Thymus (tissue), 11 donors: Measurements from ENCODE around the gene KBTBD4. TPM values are rescaled to one million over a fixed set of nuclear protein-coding genes. Genes with fewer than 3 reads are reported as not detected.
"Not testable (repeated sequence)": the region's sequence is repeated elsewhere in the genome, so short reads cannot be mapped to it uniquely, and the experiment has no call there.

Source experiments
- DNase-seq, 9 donors: peaks; one replicate each; pipeline ENCODE4 v3.0.0-alpha.2; 2013; ENCODE audit warnings: low spot score in 9 of 9, low read depth in 6 of 9, missing footprints in 1 of 9
- H3K27ac ChIP-seq, 2 donors: one replicate each; pipeline ENCODE4 v1.5.1; 2013; ENCODE audit warnings: control low read depth in 1 of 2, low read depth in 1 of 2, low read length in 1 of 2, mild to moderate bottlenecking in 1 of 2, moderate library complexity in 1 of 2
- H3K27me3 ChIP-seq, 2 donors: one replicate each; pipeline ENCODE4 v1.5.1; 2013; ENCODE audit warnings: low read length in 1 of 2; ENCODE audit not compliant: control insufficient read depth in 2 of 2, insufficient read depth in 1 of 2
- H3K36me3 ChIP-seq, 2 donors: one replicate each; pipeline ENCODE4 v1.5.1; 2013; ENCODE audit warnings: low read length in 1 of 2, mild to moderate bottlenecking in 1 of 2, moderate library complexity in 1 of 2; ENCODE audit not compliant: control insufficient read depth in 2 of 2, insufficient read depth in 2 of 2
- H3K4me1 ChIP-seq, 2 donors: one replicate each; pipeline ENCODE4 v1.5.1; 2013; ENCODE audit warnings: low read length in 2 of 2; ENCODE audit not compliant: control insufficient read depth in 2 of 2, insufficient read depth in 2 of 2
- H3K4me3 ChIP-seq, 2 donors: one replicate each; pipeline ENCODE4 v1.5.1; 2013; ENCODE audit warnings: low read length in 2 of 2, control low read depth in 1 of 2, mild to moderate bottlenecking in 1 of 2
- H3K9me3 ChIP-seq, 2 donors: one replicate each; pipeline ENCODE4 v1.5.1; 2013; ENCODE audit warnings: low read length in 1 of 2, mild to moderate bottlenecking in 1 of 2; ENCODE audit not compliant: control insufficient read depth in 2 of 2, insufficient read depth in 1 of 2
- WGBS: extraction: QIAGEN DNeasy Blood & Tissue Kit; methylation state at CpG from one replicate; pipeline ENCODE4 v1.1.7; 2013; 5-methylcytosine and 5-hydroxymethylcytosine counted together
- polyA plus RNA-seq: library from polyadenylated mRNA; stranded (reverse); fragments of 200-250 nt; gene quantifications from one replicate; pipeline ENCODE4 v1.2.3, GENCODE V29; 2013
- total RNA-seq: library from RNA; stranded (reverse); fragments of 120-200 nt; gene quantifications from one replicate; pipeline ENCODE4 v1.2.4, GENCODE V29; 2013
- donor health status: healthy.

Gene KBTBD4
- total and polyA plus RNA-seq, 2 donors = 13.3 to 20.6 TPM

DNA sequence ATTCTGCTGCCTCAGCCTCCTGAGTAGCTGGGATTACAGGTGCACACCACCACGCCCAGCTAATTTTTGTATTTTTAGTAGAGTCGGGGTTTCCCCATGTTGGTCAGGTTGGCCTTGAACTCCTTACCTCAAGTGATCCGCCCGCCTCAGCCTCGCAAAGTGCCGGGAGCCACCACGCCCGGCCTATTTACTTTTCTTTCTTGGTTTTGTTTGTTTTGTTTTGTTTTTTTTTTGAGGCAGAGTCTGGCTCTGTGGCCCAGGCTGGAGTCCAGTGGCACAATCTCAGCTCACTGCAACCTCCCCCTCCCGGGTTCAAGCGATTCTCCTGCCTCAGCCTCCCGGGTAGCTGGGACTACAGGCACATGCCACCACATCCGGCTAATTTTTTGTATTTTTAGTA is 21.8 kb downstream of the KBTBD4 start:
- not testable (repeated sequence) for H3K27me3 ChIP-seq, H3K36me3 ChIP-seq, DNase-seq, H3K27ac ChIP-seq, H3K9me3 ChIP-seq, H3K4me3 ChIP-seq, H3K4me1 ChIP-seq
- 96% methylated on average over 12 of the region's 12 CpGs for WGBS

DNA sequence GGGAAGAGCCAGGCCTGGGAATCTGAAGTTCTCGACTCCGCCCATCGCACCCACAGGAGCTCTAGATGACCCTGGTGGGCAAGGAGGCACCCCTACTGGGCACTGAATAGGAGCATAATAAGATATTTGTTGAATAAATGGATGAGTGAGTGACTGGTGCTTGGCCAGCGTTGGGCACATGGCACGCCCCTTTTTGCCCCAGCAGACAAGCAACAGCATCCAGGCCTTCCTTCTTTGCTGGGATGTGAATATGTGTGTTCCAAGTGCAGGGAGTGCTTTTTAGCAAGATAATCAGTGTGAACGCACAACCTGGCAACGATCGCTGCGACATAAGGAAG is 25.4 kb downstream of the KBTBD4 start:
- H3K27ac ChIP-seq = peak overlapping the region; percentile 57 to 80
- WGBS = 25% methylated on average over 9 of the region's 9 CpGs

DNA sequence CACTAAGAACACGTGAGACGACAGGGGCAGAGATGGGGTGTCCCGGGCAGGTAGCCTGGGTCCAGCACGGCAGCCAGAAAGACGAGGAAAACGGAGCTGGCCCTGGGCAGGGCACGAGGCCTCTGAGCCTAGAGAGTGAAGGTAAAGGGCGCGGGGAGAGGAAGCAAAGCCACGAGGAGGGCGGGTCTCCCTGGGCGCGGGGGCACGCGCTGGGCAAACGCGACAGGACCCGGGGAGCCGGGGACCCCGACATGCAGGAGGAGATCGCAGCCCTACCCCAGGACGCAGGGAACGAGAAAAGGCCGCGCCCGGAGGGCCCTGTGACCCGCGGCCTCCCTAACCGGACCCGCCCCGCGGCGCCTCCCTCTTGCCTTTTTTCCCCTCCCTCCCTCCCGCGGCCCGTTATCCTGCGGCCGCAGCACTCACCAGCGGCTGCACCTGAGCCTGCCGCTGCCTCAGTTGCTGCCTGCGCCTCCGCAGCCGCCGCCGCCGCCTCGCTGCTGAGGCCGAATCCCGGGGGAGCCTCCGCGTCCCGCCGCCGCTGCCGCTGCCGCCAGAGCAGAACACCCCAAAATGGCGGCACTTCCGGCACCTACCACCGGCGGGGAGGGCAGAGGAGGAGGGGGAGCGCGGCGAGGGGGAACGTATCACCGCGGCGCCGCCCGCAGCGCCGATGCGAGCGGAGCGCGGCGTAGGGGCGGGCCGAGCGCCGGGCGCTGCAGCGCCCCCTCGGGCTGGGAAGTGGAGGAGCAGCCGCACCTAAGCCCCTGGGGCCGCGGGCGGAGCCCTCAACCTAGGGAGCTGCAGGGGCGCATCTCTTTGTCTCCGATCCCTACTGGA is 26.0 kb downstream of the KBTBD4 start, which contains the start of gene CELF1:
Gene CELF1, minus strand, starts transcription at position 567 of the 840 bp plus-strand sequence. CDS start 53,609 bp downstream, outside the sequence.
- under 1% methylated on average over 89 of the region's 89 CpGs for WGBS
- peak; percentile 66 to 96 (median 89) for DNase-seq
- peaks cover 22 to 26% of the 10 kb centered on the region in 2 donors for H3K4me1 ChIP-seq
- H3K9me3 ChIP-seq = peaks cover 0 to 3% of the 10 kb centered on the region in 2 donors
- no peaks in the 10 kb centered on the region for H3K27me3 ChIP-seq
- peak within 1 kb of the TSS; percentile 94 to 98 for H3K4me3 ChIP-seq
- H3K27ac ChIP-seq = peak within 1 kb of the TSS; percentile 85 to 94
- H3K36me3 ChIP-seq = peaks cover 3 to 16% of the 10 kb centered on the region in 2 donors

More for the DNA sequence above, 25.4 kb downstream of the KBTBD4 start:
- DNase-seq = peak in 1 of 9 donors; percentile 26
- Histone ChIP-seq H3K36me3 (peaks cover 3 to 16% of the 10 kb centered on the region in 2 donors), H3K27me3 (no peaks in the 10 kb centered on the region), H3K4me1 (peaks cover 22 to 26% of the 10 kb centered on the region in 2 donors), H3K4me3 (peak overlapping the region; percentile 94 to 98), H3K9me3 (peaks cover 0 to 3% of the 10 kb centered on the region in 2 donors)

DNA sequence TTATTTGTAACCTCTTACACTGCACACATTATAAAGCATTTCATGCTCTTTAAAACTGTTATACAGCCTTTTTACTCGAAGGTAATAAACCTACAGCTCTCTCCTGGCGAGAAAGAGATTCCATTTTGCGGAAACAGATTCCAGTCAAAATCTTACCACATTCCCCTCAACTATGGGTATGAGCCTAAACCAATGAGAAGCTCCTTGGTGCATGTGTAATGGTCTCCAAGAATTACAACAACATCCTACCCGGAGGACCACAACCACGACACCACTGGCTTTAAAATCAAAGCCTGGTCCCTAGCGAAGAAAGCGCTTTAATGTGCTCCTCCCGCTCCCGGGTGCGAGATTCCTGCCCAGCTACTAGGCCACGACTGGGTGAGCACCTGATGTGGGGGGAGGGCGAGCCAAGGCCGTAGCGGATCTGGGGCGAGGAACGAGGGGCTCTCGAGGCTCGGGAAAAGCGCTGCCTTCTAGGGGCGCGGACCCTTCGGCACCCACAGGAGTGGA is 26.7 kb downstream of the KBTBD4 start:
- 4% methylated on average over 22 of the region's 22 CpGs for WGBS
- Histone ChIP-seq H3K4me1 (peaks cover 22 to 26% of the 10 kb centered on the region in 2 donors), H3K36me3 (peaks cover 3 to 16% of the 10 kb centered on the region in 2 donors), H3K27me3 (no peaks in the 10 kb centered on the region), H3K27ac (peak overlapping the region; percentile 85 to 94), H3K4me3 (peak overlapping the region; percentile 94 to 98), H3K9me3 (peaks cover 0 to 3% of the 10 kb centered on the region in 2 donors)
- DNase-seq = peak in 2 of 9 donors; percentile 15 to 16

DNA sequence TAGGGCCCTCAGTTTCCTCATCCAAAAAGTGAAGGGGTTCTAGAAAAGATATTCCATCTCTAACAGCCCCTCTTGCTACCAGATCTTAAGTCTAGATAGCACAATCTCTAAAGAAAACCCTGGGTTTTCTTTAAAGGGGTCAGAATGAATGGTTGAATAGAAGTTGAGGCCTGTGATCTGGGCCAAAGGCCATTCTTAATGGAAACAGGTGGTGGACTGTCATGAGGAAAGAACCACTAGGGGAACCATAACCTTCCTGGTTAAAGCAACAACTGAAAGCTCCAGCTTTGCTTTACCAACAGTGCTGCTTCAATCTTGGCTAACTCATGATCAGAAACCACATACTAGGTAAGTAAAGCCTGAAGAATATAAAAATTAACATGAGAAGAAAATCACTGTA is 27.7 kb downstream of the KBTBD4 start:
- Histone ChIP-seq H3K27ac (peak overlapping the region in 1 of 2 donors; percentile 70), H3K36me3 (peaks cover 3 to 16% of the 10 kb centered on the region in 2 donors), H3K9me3 (peaks cover 0 to 3% of the 10 kb centered on the region in 2 donors), H3K4me3 (peak overlapping the region in 1 of 2 donors; percentile 94), H3K27me3 (no peaks in the 10 kb centered on the region), H3K4me1 (peaks cover 22 to 26% of the 10 kb centered on the region in 2 donors)
- peak in 1 of 9 donors; percentile 33 for DNase-seq

DNA sequence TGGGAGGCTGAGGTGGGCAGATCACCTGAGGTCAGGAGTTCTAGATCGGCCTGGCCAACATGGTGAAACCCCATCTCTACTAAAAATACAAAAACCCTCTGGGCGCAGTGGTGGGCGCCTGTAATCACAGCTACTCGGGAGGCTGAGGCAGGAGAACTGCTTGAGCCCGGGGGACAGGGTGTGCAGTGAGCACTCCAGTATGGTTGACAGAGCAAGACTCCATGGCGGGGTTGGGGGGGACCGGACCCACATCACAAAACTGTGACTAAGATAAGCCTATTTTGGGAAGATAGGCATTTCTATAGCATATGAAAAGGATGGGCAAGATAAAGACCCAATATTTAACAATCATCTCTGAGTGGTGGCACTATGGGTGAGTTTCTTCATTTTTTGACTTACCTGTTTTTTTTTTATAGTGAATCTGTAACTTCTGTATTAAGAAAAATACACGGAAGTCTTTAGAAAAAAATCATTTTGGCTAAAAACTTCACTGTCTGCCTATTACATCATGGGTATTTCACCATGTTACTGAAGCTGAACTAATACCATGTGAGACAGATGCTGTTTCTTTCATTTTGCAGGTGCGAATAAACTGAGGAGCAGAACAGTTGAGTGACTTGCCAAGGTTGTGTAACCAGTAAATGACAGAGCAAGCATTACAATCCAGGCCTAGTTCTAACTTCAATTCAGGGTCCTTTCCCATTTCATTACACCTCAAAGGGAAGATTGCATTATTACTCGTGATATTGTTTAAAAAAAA is 28.3 kb downstream of the KBTBD4 start:
- peaks cover 3 to 16% of the 10 kb centered on the region in 2 donors for H3K36me3 ChIP-seq
- peaks cover 0 to 3% of the 10 kb centered on the region in 2 donors for H3K9me3 ChIP-seq
- WGBS = 90% methylated on average over 10 of the region's 10 CpGs
- DNase-seq = peak in 1 of 9 donors; percentile 46
- H3K27ac ChIP-seq = peak overlapping the region; percentile 31 to 70
- H3K27me3 ChIP-seq = no peaks in the 10 kb centered on the region
- peaks cover 22 to 26% of the 10 kb centered on the region in 2 donors for H3K4me1 ChIP-seq
- H3K4me3 ChIP-seq = no peak overlapping the region

DNA sequence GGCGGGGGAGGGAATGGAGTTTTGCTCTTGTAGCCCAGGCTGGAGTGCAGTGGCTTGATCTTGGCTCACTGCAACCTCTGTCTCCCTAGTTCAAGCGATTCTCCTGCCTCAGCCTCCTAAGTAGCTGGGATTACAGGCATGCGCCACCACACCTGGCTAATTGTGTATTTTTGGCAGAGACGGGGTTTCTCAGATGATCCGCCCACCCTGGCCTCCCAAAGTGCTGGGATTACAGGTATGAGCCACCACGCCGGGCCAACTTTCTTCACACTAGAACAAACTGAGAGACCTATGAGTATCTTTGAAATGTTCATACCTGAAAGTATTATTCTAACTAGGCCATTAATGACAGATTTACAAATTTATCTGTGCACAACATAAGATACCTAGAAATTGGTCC is 32.5 kb downstream of the KBTBD4 start:
- H3K36me3 ChIP-seq = peaks cover 3 to 16% of the 10 kb centered on the region in 2 donors
- H3K9me3 ChIP-seq, DNase-seq, H3K27ac ChIP-seq, H3K27me3 ChIP-seq, H3K4me3 ChIP-seq: not testable (repeated sequence)
- 97% methylated on average over 7 of the region's 7 CpGs for WGBS
- H3K4me1 ChIP-seq = peaks cover 11 to 12% of the 10 kb centered on the region in 2 donors

DNA sequence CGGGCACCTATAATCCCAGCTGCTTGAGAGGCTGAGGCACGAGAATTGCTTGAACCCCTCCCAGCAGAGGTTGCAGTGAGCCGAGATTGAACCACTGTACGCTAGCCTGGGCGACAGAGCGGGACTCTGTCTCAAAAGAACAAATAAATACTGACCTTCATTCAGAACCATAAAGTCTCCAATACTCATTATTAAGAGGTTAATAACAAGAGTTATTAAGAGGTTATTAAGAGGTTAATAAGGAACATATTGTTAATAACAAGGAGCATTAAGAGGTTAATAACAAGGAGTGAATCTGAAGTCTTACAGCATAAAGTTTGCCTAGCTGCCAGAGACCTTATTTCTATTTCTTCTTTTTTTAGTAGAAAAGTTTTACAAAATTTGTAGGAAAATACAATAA is 33.5 kb downstream of the KBTBD4 start:
- H3K27ac ChIP-seq = no peak overlapping the region
- WGBS = 97% methylated on average over 6 of the region's 6 CpGs
- DNase-seq = no peak
- H3K4me3 ChIP-seq = no peak overlapping the region
- no peaks in the 10 kb centered on the region for H3K27me3 ChIP-seq
- H3K36me3 ChIP-seq = peaks cover 2 to 11% of the 10 kb centered on the region in 2 donors
- peaks cover 3 to 7% of the 10 kb centered on the region in 2 donors for H3K4me1 ChIP-seq
- no peaks in the 10 kb centered on the region for H3K9me3 ChIP-seq
